Muscle layer of duodenum (tissue), 2 donors: ENCODE results near the gene PCP4.

Experiments
- H3K27ac ChIP-seq: one replicate; pipeline ENCODE4 v1.7.0; 2013; ENCODE audit warnings: mild to moderate bottlenecking, low read length
- H3K27me3 ChIP-seq: one replicate; pipeline ENCODE4 v1.7.0; 2013; ENCODE audit warnings: low read depth, mild to moderate bottlenecking, control low read depth, low read length
- H3K36me3 ChIP-seq, 2 donors: one replicate each; pipeline ENCODE4 v1.7.0; 2013; ENCODE audit warnings: low read length in 2 of 2, control low read depth in 1 of 2, mild to moderate bottlenecking in 1 of 2; ENCODE audit not compliant: insufficient read depth in 2 of 2, control insufficient read depth in 1 of 2
- H3K4me1 ChIP-seq, 2 donors: one replicate each; pipeline ENCODE4 v1.7.0; 2013; ENCODE audit warnings: low read length in 2 of 2, mild to moderate bottlenecking in 2 of 2, control low read depth in 1 of 2, moderate library complexity in 1 of 2; ENCODE audit not compliant: insufficient read depth in 2 of 2, control insufficient read depth in 1 of 2
- H3K4me3 ChIP-seq, 2 donors: one replicate each; pipeline ENCODE4 v1.7.0; 2013; ENCODE audit warnings: low read length in 2 of 2, low read depth in 1 of 2, mild to moderate bottlenecking in 1 of 2
- H3K9me3 ChIP-seq, 2 donors: one replicate each; pipeline ENCODE4 v1.7.0; 2013; ENCODE audit warnings: low read length in 2 of 2, control low read depth in 1 of 2, mild to moderate bottlenecking in 1 of 2; ENCODE audit not compliant: control insufficient read depth in 1 of 2
- donor health status: healthy.

PCP4 gene

GRCh38 chr21:39867198-39867650 lies at the start of gene PCP4:
PCP4 (plus strand) TSS chr21:39867438; CDS start chr21:39867502, 64 bp downstream.
- no peaks in the 10 kb centered on the region for H3K9me3 ChIP-seq
- H3K36me3 ChIP-seq = no peaks in the 10 kb centered on the region
- no peaks in the 10 kb centered on the region for H3K27me3 ChIP-seq
- no peak within 1 kb of the TSS for H3K4me3 ChIP-seq
- H3K4me1 ChIP-seq = no peaks in the 10 kb centered on the region
- H3K27ac ChIP-seq = no peak within 1 kb of the TSS

GRCh38 chr21:39818557-39818956 lies 48.7 kb upstream of the PCP4 start:
- Histone ChIP-seq H3K4me3 (no peak overlapping the region), H3K27me3 (no peaks in the 10 kb centered on the region), H3K36me3 (no peaks in the 10 kb centered on the region), H3K9me3 (peaks cover 0 to 2% of the 10 kb centered on the region in 2 donors), H3K4me1 (no peaks in the 10 kb centered on the region), H3K27ac (no peak overlapping the region)

- H3K27me3 ChIP-seq = no peaks in the 10 kb centered on the region
- no peak overlapping the region for H3K27ac ChIP-seq
- no peaks in the 10 kb centered on the region for H3K36me3 ChIP-seq
- H3K4me1 ChIP-seq = no peaks in the 10 kb centered on the region
- H3K9me3 ChIP-seq = peaks cover 0 to 6% of the 10 kb centered on the region in 2 donors
- H3K4me3 ChIP-seq = no peak overlapping the region
Observed at GRCh38 chr21:39822042-39822441, 45.2 kb upstream of the PCP4 start.

- Histone ChIP-seq H3K4me1 (no peaks in the 10 kb centered on the region), H3K27me3 (no peaks in the 10 kb centered on the region), H3K4me3 (no peak overlapping the region), H3K27ac (no peak overlapping the region), H3K36me3 (no peaks in the 10 kb centered on the region), H3K9me3 (peaks cover 0 to 4% of the 10 kb centered on the region in 2 donors)
Observed at GRCh38 chr21:39825250-39825649, 42.0 kb upstream of the PCP4 start.

GRCh38 chr21:39834543-39834942 lies 32.7 kb upstream of the PCP4 start:
- Histone ChIP-seq H3K36me3 (no peaks in the 10 kb centered on the region), H3K9me3 (no peaks in the 10 kb centered on the region), H3K27me3 (no peaks in the 10 kb centered on the region), H3K4me3 (no peak overlapping the region), H3K27ac (no peak overlapping the region), H3K4me1 (no peaks in the 10 kb centered on the region)

- Histone ChIP-seq H3K36me3 (no peaks in the 10 kb centered on the region), H3K4me3 (no peak overlapping the region), H3K4me1 (no peaks in the 10 kb centered on the region), H3K9me3 (no peaks in the 10 kb centered on the region), H3K27ac (no peak overlapping the region), H3K27me3 (no peaks in the 10 kb centered on the region)
Observed at GRCh38 chr21:39837861-39838359, 29.3 kb upstream of the PCP4 start.

- Histone ChIP-seq H3K27ac (no peak overlapping the region), H3K4me1 (no peaks in the 10 kb centered on the region), H3K4me3 (no peak overlapping the region), H3K9me3 (no peaks in the 10 kb centered on the region), H3K27me3 (no peaks in the 10 kb centered on the region), H3K36me3 (no peaks in the 10 kb centered on the region)
Observed at GRCh38 chr21:39840373-39841097, 26.7 kb upstream of the PCP4 start.

GRCh38 chr21:39842741-39843459 lies 24.3 kb upstream of the PCP4 start:
- no peaks in the 10 kb centered on the region for H3K27me3 ChIP-seq
- no peaks in the 10 kb centered on the region for H3K9me3 ChIP-seq
- no peak overlapping the region for H3K27ac ChIP-seq
- H3K36me3 ChIP-seq = no peaks in the 10 kb centered on the region
- H3K4me1 ChIP-seq = no peaks in the 10 kb centered on the region
- no peak overlapping the region for H3K4me3 ChIP-seq

GRCh38 chr21:39843483-39843882 lies 23.8 kb upstream of the PCP4 start:
- H3K9me3 ChIP-seq = no peaks in the 10 kb centered on the region
- no peak overlapping the region for H3K27ac ChIP-seq
- H3K36me3 ChIP-seq = no peaks in the 10 kb centered on the region
- no peaks in the 10 kb centered on the region for H3K27me3 ChIP-seq
- no peaks in the 10 kb centered on the region for H3K4me1 ChIP-seq
- no peak overlapping the region for H3K4me3 ChIP-seq

GRCh38 chr21:39843916-39844315 lies 23.3 kb upstream of the PCP4 start:
- Histone ChIP-seq H3K9me3 (no peaks in the 10 kb centered on the region), H3K4me1 (no peaks in the 10 kb centered on the region), H3K27ac (no peak overlapping the region), H3K4me3 (no peak overlapping the region), H3K27me3 (no peaks in the 10 kb centered on the region), H3K36me3 (no peaks in the 10 kb centered on the region)

- Histone ChIP-seq H3K4me1 (no peaks in the 10 kb centered on the region), H3K27ac (no peak overlapping the region), H3K9me3 (no peaks in the 10 kb centered on the region)
Observed at GRCh38 chr21:39845571-39846130, 21.6 kb upstream of the PCP4 start.

More at GRCh38 chr21:39845571-39846130, 21.6 kb upstream of the PCP4 start:
- no peak overlapping the region for H3K4me3 ChIP-seq
- H3K36me3 ChIP-seq = no peaks in the 10 kb centered on the region
- no peaks in the 10 kb centered on the region for H3K27me3 ChIP-seq
